Endothelial cell of umbilical vein (primary cell): ENCODE data around the gene BCO1.

Experiments
- EZH2 ChIP-seq: IDR thresholded peaks from 2 replicates; pipeline ENCODE4 v1.6.1; 2012; ENCODE audit warnings: borderline replicate concordance, low read depth, mild to moderate bottlenecking, moderate library complexity, low read length, inconsistent platforms; ENCODE audit not compliant: severe bottlenecking
- FOS ChIP-seq: IDR thresholded peaks from 2 replicates; pipeline ENCODE4 v1.6.1; 2011; ENCODE audit warnings: mild to moderate bottlenecking, low read length, moderate library complexity, borderline replicate concordance; ENCODE audit not compliant: insufficient read depth
- GATA2 ChIP-seq: IDR thresholded peaks from 2 replicates; pipeline ENCODE4 v1.7.0; 2011; ENCODE audit warnings: low read depth, mild to moderate bottlenecking, moderate library complexity, mixed read lengths, low read length; ENCODE audit not compliant: insufficient read length, insufficient read depth
- JUN ChIP-seq: IDR thresholded peaks from 2 replicates; pipeline ENCODE4 v1.6.1; 2011; ENCODE audit warnings: borderline replicate concordance, low read depth; ENCODE audit not compliant: insufficient read length, insufficient read depth
- MYC ChIP-seq: IDR thresholded peaks from one replicate; pipeline ENCODE4 v1.6.1; 2011; ENCODE audit warnings: mild to moderate bottlenecking, low read depth, low read length
- POLR2A ChIP-seq: IDR thresholded peaks from 2 replicates; pipeline ENCODE4 v1.6.1; 2012; ENCODE audit warnings: low read depth, mild to moderate bottlenecking, control low read depth, low read length
- POLR2AphosphoS5 ChIP-seq: IDR thresholded peaks from 2 replicates; pipeline ENCODE4 v1.6.1; 2012; ENCODE audit warnings: low read depth, mild to moderate bottlenecking, control low read depth, low read length, moderate library complexity; ENCODE audit not compliant: insufficient read depth
- TF ChIP-seq, protein P1 (sequence below), 2 donors: IDR thresholded peaks; 1 replicate in 1 of 2; 2 replicates in 1 of 2; pipeline ENCODE4 v1.5.1; 2011; ENCODE audit warnings: low read length in 2 of 2, mild to moderate bottlenecking in 2 of 2, moderate library complexity in 2 of 2, control low read depth in 1 of 2, inconsistent platforms in 1 of 2, low read depth in 1 of 2; ENCODE audit not compliant: insufficient read depth in 1 of 2; ENCODE audit errors: extremely low read depth in 1 of 2
- TF ChIP-seq, protein P2 (sequence below): IDR thresholded peaks from 2 replicates; pipeline ENCODE4 v1.6.1; 2011; ENCODE audit not compliant: insufficient read depth, insufficient read length

DNA sequence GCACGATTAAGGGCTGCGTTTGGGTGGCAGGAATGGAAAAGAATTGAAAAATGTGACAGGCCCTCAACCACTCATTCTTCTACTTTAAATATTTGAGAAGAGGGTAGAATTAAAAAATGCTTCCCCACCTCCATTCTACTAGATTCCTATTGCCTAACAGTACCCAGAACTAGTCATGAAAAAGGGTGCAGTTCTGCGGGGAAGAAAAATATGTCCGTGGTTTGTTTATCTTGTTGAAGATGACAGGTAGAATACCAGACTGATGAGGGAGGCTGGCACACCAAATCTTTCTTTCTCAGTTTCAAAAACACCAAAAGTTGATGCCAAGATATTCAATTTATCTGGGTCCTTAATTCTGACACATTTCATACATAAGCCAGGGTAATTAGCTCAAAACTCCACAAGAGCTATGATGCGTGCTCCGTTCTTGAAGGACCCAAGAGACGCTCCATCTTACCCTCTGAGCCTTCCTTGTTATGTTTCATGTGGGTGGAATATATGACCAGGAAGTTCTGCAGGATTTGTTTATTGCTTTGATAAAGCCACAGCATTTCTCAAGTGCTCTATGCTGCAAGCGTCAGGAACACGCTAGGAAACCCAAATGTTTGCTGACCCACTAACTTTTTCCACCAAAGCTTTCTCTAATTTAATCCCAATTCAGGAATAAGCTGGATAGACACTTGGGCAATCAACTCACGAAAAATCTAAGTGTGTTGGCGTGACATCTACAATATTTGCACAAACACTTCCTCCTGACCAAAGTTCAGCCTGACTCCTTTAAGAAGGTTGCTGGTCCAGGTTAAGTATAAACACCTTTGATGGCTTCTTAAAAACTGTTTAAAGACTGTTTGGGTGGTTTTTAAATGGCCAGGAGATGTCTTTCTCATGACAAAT, 55.7 kb downstream of the BCO1 start:
- TF ChIP-seq, protein P1, sequence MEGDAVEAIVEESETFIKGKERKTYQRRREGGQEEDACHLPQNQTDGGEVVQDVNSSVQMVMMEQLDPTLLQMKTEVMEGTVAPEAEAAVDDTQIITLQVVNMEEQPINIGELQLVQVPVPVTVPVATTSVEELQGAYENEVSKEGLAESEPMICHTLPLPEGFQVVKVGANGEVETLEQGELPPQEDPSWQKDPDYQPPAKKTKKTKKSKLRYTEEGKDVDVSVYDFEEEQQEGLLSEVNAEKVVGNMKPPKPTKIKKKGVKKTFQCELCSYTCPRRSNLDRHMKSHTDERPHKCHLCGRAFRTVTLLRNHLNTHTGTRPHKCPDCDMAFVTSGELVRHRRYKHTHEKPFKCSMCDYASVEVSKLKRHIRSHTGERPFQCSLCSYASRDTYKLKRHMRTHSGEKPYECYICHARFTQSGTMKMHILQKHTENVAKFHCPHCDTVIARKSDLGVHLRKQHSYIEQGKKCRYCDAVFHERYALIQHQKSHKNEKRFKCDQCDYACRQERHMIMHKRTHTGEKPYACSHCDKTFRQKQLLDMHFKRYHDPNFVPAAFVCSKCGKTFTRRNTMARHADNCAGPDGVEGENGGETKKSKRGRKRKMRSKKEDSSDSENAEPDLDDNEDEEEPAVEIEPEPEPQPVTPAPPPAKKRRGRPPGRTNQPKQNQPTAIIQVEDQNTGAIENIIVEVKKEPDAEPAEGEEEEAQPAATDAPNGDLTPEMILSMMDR (IDR thresholded peaks at IDR 0.05; ENCODE audit: extremely low read depth in 1 of 2, insufficient read depth in 1 of 2, low read depth in 1 of 2, low read length in 2 of 2): no peak
- TF ChIP-seq POLR2A (no peak), EZH2 (no peak), POLR2AphosphoS5 (no peak), MYC (no peak), JUN (no peak), FOS (no peak), GATA2 (no peak)
- TF ChIP-seq, protein P2, sequence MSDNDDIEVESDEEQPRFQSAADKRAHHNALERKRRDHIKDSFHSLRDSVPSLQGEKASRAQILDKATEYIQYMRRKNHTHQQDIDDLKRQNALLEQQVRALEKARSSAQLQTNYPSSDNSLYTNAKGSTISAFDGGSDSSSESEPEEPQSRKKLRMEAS: no peak
